Superior temporal gyrus (tissue), 1 donor: ENCODE data around the gene STARD4.

Experiments
- DNase-seq: peaks from one replicate; pipeline ENCODE4 v3.0.0-alpha.2; 2016; ENCODE audit errors: extremely low spot score

The STARD4 gene, protein sequence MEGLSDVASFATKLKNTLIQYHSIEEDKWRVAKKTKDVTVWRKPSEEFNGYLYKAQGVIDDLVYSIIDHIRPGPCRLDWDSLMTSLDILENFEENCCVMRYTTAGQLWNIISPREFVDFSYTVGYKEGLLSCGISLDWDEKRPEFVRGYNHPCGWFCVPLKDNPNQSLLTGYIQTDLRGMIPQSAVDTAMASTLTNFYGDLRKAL

DNA sequence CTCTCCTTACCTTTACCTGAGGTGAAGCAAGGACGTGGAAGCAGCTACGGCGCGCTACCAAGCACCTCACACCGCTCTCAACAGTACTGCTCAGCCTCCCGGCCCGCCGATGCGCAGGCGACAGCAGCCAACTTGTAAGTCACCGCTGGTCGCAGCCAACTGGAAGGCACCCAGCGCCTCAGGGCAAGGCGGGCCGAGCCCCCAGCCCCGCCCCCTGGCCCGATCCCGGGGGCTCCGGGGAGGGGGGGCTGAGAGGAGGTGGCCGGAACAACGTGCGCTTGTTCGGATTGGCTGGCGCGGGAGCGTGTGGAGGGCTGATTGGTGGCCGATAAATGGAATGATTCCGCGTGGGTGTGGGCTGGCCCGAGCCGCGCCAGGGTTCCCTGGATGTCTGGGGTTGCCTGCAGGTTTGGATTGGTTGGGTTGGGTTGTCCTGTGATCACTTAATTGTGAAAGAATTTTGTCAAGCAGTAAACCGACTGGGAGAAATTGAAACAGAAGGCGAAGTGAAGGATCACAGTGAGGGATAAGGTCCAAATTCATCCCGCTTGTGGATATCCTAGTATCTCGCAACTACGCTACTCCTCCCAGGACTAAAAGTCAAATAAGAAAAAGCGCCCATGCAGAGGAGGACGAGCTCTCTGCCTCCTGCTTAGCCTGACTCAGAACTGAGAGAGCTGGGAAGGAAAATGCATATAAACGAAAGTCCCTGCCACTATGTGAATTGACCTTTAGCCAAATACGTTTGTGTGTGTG, at the start of gene STARD4:
TSS of gene STARD4 (minus strand) at position 161 of the 756 bp plus-strand sequence. CDS start 5,102 bp downstream, outside the sequence.
- DNase-seq, result peak; percentile 95

DNA sequence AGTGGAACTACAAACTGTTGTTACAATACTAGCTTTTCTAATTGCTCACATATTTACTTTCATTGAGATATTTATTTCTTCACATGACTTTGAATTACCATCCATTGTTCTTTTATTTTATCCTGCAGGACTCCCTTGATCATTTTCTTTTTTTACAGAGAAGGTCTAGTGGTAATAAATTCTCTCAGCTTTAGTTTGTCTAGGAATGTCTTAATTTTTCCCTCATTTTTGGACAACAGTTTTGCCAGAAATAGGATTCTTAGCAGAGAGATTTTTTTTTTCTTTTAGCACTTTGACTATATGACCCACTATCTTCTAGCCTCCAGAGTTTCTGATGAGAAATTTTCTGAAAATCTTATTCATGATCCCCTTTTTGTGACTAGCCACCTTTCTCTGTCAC, 47.3 kb upstream of the STARD4 start:
- DNase-seq, result no peak

DNA sequence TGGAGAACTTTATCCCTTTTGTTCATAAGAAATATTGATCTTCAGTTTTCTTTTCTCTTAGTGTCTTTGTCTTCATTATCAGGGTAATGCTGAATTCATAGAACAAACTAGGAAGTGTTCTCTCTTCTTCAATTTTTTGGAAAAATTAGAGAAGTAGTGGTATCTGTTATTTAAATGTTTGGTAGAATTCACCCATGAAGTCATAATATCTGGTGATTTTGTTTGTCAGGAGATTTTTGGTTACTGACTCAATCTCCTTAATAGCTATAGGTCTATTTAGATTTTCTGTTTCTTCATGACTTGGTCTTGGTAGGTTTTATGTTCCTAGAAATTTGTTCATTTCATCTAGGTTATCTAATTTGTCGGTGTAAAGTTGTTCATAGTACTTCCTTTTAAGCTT, 45.4 kb upstream of the STARD4 start:
- no peak for DNase-seq

DNA sequence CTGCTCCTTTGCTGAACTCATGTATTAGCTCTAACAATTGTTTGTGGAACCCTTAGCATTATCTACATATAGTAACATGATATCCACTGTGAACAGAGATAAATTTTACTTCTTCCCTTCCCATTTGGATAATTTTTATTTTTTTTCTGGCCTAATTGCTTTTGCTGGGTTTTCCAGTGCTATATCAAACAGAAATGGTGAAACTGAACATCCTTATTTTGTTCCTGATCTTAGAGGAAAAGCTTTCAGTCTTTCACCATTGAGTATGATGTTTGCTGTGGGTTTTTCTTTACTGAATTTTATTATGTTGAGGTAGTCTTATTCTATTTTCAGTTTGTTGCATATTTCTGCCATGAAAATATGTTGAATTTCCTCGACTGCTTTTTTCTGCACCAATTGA, 44.8 kb upstream of the STARD4 start:
- DNase-seq, result no peak

DNA sequence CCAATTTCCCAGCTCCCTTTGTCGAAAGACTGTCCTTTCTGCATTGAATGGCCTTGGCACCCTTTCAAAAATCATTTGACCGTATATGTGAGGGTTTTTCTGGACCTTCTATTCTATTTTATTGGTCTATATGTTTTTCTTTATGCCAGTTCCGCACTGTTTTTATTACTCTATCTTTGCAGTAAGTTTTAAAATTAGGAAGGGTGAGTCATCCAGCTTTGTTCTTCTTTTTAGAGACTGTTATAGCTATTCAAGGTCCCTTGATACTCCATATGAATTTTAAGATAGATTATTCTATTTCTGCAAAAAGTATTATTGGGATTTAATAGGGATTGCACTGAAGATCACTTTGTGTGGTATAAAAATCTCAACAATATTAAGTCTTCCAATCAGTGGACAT, 44.2 kb upstream of the STARD4 start:
- no peak for DNase-seq

DNA sequence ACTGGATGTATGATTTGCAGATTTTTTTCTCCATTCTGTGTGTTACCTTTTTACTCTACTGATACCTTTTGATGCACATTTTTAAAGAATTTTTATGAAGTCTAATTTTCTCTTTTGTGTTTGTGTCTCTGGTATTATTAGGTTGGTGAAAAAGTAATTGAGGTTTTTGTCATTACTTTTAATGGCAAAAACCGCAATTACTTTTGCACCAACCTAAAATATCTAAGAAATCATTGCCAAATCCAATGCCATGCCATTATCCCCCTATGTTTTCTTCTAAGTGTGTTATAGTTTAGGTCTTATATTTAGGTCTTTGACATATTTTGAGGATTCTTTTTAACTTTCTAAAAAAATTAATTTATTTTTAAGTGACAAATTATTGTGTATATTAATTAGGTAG, 43.4 kb upstream of the STARD4 start:
- DNase-seq, result no peak

DNA sequence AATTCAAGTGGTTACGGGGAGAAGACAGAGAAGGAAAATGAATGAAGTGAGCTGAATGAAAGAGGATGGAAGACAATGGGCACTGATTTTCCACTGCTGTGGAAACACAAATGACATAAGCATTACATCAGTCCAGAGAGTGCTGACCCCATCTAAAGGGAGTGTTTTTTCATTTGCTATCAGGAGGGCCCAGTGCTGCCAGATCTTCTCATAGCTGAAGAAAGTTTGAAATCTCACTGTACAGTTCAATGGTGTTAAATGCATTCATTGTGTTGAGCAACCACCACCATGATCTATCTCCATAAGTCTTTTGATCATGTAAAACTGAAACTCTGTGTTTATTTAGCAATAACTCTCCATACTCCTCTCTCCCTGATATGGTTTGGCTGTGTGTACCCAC, 41.5 kb upstream of the STARD4 start:
- DNase-seq, result no peak

DNA sequence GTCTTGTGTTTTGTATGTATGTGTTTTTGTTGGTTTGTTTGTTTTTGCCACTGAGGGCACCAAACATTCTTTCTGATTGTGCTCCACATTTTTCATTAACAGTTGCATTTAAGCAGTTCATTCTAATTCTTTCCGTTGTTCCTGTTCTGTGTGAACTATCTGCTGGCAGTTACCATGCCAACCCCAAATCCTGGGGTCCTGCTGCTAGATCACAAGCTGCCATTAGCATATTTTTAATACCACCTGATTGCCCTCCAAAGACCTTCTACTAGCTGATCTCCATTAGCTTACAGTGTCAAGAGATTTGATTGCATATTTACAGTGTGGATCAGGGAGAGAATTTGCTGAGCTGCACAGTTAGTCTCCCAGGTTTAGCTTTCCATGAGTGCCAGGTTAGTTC, 40.6 kb upstream of the STARD4 start:
- no peak for DNase-seq

DNA sequence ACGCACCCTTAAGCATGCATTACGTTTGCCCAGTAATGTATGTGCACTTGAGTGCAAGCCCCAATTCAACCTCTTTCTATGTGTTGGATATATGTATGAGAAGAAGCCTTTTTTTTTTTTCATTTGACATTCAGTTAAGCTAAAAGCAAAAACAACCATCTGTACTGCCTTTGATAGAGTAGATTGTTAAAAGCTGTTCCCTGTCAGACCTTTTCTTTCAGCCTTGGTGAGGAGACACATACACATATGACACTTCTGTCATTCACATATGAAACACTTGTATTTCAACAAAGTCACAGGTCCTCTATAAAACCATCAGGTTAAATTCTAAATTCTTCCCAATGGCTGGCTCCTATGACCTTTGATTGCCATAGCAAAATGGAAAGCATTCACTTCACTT, 40.2 kb upstream of the STARD4 start:
- DNase-seq, result no peak

DNA sequence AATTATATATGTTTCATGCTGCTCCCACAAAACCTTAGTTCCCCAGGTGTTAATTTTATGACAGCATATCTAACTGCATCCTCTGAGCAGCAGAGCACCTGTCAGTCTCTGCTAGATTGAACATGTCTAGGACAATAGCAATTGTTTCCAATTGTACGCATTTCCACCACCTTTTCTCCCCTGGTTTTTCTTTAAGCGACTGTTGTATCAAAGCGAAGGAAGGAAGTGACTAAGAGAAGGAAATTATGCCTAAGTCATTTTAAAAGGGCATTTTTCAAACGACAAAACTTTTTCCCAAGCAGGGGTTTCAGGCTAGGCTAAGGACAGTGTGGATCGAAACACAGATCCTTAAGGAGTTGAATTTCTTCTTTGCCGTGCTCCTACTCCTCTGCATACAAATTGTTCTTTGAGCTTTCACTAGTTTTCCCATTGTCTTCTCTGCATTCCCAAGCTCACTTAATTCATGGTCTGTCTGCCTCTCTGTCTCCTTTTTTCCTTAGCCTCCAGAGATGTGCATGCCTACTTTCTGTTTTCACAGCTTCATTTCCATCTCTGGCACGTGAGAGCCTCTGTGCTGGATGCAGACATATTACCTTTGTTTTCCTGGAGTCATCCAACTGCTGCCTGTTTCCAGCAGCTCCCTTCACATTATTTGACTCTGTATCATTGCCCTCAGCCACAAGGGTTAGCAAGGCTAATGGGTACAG, 39.4 kb upstream of the STARD4 start:
- no peak for DNase-seq

DNA sequence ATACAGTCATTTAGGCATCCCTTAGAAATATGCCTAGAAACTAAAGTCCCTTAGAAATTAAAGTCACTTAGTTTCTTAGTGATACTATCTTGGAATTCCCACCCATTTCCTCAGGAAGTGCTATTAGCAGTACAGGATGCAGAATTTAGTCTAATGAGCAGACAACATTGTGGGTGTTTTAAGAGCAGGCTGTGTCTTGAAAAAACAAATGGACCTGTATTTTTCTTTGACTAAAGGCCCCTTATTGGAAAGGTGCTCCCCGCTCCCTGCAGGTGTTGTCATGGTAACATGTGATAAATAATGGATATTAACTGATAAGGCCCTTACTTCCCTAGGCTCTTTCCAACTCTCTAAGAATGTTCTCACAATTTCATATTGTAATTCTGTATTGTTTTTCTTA, 38.8 kb upstream of the STARD4 start:
- DNase-seq, result no peak

DNA sequence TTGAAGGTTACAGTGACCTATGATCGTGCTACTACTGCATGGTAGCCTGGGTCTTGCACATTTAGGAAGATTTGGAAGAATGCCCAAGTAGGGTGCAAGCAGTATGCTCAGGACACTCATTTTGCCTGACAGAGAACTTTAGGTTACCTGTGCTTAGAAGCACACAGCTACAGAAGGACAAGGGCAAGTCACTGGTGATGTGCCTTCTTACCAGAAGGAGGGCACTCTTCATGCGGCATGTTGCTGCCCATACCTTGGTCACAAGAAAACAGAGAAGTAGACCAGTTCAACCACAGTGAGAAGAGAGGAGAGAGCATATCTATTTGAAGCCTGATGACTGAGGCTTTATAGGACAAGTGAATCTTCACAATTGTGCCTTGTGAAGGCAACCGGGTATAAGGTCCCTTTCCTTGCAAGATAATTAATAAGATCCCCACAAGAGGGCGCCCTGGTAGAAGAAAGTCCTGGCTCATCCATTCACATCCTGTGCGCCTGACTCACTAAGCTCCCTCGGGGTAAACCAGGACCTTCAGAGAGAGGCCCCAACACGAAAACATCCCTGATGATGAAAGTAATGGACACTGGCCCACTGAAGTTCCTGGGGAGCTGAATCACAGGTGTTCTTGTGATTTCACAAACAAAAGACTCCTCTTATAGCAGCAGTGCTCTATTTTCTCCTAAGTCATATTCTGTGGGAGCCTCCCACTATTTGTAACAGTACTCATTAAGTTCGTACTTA, 38.1 kb upstream of the STARD4 start:
- peak; percentile 96 for DNase-seq

DNA sequence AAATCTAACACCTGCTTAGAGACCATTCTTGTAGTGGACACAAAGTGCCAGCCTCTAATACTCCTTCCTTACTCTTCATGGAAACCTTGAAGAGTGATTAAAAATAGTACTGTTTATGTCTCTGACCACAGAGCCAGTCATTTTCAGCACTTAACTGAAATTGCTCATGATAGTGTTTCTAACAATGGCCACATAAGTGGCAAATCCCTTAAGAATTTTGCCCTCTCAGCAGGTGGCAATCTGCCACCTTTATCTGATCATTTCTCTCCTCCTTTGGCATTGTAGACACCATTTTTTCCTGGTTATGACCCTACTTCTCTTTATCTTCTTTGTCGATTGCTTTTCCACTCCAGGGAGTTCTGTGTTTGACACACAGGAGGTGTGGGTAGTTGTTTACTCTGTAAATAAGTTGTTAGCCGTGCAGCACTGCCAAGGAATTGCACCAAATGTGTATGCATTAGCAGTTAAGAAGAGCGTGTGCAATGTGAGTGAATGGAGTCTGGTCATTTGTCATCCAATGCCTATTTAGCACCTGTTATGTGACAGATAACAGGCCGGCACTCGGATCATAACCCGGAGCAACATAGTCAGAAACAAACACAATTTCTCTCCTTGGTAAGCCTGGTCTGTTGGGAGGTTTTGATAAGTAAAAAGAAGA, 36.8 kb upstream of the STARD4 start:
- DNase-seq, result no peak

DNA sequence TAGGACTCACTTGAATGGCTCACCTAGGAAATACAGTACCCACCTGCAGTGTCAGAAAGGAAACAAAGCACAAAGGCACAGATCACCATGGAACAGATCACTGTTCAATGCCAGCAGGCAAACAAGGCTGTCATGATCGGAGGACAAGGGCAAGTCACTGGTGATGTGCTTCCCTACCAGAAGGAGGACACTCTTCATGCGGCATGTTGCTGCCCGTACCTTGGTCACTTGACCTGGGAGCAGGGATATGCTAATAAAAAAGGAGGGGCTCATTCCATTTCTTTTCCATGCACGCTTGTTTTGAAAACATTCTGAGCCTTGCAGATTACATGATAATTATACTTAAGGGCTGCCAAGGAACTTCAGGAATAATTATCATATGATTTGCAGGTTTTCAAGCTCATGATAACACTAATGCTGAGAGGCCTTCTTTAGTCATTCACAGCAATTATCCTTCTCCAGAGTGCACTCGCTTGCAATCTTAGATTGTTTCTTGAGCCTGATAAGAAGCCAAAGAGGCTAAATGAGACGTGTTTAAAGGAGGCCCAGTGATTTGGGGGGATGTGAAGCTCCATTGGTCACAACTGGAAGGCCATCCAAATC, 36.1 kb upstream of the STARD4 start:
- DNase-seq, result no peak

DNA sequence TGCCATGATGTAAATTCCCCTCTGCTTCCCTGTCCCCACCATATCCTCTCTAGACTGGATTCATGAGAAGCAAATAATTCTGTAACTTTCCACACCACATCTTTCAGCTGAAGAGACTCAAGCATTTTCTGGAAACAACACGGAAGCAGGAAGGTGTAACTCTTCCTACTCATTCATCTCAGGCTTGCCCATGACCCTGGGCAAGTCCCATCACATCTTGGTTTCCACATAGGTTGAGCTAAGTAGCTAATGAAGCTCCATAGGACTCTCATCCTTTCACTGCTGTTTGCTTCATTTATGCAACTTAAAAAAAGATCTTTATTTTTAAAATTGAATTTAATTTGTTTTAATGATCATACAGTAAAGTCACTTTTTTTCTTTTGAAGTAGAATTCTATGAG, 32.7 kb upstream of the STARD4 start:
- no peak for DNase-seq

DNA sequence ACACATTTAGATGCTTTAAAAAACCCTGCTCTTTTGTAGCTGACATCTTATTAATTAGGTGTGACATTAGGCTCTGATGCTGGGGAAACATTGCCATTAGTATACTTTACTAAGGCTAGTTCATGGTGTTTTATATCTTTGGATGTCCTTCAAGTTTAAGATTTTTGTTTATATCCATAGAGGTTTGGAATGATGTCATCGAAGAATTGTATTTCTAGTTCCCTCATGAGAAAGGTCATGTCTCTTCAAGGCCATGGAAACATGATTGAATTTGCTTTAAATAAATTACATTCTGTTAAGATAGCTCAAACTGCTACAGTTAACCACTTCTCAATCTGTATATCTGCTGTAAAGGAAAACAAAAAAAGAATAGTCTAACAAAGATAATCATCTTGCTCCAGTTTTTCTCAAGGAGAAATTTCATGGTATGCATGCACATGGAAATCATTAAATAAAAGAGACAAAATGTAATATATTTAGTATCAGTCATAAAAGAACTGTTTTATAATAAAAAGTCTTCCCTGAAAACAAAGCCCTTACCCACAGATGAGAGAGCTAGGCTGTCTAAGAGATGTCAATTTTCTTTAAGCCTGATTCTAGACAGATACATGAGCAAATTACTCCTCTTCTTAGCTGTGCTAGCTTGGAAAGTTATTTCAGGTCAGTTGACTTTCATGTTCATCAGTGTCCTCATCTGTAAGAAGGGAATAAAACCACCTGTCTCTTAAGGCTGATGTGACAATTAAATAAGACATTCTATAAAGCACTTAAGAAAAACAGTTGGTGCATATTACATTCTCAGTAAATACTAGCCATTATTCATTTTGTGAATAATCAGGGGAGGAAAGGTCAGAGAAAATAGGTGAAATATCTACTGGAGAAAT, 25.0 kb upstream of the STARD4 start:
- no peak for DNase-seq

DNA sequence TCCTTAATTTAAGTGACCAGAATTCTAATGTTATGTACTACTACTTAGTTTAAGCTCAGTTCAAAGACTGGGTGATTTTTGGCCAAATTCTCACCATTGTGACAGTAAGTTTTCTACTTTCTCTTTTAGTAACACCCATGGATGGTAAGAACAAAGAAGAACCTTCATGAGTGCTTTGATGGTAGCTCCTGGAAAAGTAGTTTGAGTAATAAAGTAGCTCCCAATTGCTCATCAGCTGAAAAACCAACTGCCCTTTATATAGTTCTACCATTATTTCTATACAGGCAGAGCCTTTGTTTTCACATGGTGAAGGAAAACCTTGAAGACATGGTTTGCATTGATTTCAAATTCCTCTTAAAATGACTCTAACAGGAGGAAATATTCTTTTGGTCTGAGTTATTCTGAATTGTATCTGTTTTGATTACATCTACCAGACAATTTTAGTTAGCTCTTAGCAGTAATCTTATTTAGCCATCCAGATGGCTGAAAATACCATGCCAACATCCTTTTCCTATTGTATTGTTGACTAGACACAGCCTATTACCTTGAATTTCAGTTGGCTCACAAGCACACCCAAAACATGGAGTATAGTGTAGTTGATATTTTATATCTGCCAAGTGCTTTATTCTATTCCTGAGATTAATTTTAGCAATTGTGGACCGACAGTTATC, 23.7 kb upstream of the STARD4 start:
- DNase-seq, result no peak

DNA sequence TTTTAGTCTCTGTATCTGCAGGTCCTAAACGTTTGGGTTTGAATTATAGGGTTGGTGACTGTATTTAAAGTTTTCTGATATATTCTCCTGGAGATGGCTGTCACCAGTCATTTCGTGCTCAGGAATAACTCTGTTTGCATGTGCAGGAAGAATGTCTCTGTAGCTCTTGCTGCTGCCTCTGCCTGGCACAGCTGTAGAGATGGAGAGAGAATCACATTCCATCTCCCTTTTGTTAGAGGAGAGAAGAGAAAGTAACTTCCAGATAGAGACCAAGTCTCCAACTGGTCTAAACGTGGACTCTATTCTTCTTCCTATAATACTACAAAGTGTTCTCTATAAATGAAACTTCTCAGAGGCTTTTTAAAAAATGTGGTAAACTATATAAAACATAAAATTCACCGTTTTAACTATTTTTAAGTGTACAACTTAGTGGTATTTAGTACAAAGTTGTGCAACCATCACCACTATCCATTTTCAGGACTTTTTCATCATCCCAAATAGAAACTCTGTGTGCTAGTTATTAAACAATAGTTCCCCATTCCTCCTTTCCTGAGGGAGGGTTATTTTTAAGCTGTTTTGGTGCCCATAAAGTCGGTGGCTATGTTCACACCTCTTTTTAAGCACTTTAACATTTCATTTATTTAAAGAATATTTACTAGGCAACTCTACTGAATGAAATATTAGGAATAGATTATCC, 20.7 kb upstream of the STARD4 start:
- no peak for DNase-seq

DNA sequence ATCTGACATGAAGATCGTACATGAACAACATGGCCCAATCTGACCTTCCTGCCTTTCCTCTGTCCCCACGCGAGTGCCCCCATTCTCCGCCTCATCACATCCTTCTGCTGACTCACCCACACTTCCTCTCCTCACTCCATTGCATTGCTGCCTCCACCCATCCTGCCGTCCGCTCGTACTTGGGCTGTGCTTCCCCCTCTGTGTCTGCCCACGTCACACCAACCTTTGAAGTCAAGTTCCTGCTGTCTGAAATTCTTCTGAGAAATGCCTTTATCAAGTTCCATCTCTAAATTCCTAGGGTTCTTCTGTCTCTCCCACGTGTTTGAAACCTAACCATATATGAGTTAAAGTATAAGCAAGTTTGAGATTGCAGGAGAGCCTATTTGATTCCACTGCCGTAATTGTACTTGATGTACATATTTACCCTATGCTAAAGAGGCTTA, 18.0 kb upstream of the STARD4 start:
- DNase-seq, result no peak
